HG02938 (cell line): ENCODE measurements around the gene IGLL1.
"Not testable (repeated sequence)": the region's sequence is repeated elsewhere in the genome, so short reads cannot be mapped to it uniquely, and the experiment has no call there.

Experiments
- ATAC-seq: cut with Tn5 transposase; IDR thresholded peaks from one replicate; pipeline ENCODE4 v1.9.1; 2021; ENCODE audit warnings: mild to moderate bottlenecking, moderate library complexity; ENCODE audit not compliant: unreplicated experiment

IGLL1 gene

DNA sequence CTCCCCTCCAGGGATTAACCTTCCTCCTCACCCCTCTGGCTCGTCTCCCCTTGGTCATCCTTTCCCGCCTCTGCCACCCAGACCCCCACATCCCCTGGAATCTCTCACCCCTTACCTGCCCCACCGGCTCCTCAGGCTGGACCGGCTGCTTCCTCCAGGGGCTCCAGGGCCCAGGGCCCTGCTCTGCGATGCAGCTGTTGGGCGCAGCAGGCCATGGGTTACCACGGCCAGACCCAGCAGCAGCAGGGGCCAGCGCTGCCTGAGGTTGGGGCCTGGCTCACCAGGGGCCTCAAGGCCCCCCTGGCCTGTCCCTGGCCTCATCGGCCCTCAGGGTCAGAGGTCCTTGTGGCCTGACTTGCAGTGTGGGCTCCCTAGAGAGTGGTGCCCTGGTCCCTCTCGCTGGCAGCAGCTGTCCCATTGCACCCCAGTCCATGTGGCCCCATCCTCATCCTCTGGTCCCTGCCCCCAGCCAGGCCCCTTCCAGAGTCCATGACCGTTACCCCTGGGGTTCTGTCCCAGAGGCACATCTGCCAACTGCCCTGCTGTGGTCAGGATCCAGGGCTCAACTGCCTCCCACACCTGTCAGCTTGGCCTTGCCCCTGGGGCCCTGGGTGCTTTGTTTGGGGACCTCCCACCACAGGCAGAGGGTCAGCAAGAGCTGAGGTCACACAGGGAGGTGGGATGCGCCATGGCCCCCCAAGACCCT, at the start of gene IGLL1:
Gene IGLL1 (minus strand): TSS at position 421 of the 706 bp plus-strand sequence. CDS start 100 bp downstream, at position 321.
- no peak for ATAC-seq

DNA sequence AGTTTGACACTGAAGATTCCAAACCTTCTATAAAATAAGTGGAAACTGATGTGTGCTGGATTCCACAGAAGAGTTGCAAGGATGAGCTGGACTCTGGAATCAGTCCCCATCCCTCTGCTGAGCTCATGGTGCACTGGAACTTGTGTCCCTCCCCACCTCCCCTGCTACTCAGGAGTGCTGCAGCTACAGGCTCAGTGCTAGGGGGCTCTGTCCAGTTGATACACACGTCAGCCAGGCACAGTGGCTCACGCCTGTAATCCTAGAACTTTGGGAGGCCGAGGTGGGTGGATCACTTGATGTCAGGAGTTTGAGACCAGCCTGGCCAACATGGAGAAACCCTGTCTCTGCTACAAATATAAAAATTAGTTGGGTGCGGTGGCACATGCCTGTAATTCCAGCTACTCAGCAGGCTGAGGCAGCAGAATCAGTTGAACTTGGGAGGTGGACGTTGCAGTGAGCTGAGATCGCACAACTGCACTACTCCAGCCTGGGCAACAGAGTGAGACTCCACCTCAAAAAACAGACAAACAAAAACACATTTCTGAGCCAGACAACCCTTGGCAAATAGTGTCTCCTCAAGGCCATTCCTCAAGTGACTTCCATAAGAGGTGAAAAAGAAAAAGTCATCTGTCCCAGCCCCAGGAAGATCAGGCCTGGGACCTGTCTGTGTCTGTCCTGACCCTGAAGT, 48.1 kb upstream of the IGLL1 start:
- ATAC-seq: not testable (repeated sequence)

DNA sequence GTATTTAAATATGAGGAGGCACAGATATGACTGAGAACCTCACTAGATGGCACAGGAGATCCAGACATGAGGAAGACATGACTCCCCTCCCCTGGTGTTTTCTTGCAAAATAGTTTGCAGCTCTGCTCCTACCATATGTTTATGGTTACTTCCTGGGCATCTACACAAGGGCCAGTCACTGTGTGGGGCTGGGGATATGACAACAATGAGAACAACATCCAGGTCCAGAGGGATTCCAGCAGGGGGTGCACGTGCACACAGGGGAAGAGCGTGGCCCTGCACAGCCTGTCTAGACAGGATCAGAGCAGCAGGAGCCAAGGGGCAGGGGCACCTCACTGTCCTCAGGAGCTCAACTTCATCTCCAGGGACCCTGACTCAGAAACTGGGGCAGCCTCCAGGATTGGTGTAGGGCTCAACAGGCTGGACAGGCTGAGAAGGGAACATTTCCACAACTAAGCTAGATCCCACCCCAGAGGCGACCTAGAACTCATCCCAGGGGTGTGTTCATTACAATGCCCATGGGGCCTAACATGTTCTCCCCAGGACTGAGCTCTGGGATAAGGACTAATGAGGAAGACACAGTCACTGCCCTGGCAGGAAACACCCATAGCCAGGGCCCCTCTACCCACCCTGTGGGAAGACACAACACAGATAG, 47.4 kb upstream of the IGLL1 start:
- ATAC-seq: not testable (repeated sequence)

DNA sequence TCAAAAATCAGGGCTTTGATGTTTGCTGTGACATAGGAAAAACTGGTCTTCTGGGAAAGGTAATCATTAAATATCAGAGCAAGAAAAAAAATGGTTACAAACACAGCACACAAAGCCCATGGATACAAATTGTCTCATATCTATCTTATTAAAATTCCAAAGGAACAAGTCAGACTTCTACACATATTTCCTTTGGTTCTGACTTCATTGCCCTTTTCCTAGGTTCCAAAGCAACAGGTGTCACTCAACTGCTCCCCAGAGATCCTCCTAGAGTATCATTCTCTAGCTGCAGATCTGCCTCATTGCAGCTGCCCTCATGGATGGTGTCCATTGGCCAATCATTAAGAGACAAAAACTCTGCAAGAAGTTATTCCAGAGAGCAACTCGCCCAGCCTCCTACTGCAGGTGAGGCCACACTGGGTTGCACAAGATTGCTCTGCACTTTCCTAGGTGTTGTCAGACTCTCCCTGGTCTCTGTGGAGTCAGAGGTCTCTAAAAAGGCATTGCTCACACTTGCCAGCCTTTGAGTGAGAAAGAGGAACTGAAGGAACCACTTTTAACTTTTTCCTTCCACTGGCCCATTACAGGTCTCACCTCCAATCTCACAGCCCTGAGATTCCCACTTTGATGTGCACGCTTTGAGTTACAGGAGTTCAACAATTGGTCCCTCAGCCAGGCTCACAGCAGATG, 46.3 kb upstream of the IGLL1 start:
- ATAC-seq: no peak

- no peak for ATAC-seq
These were observed 42.5 kb upstream of the IGLL1 start for GRCh38 chr22:23622634-23623033.

- ATAC-seq: not testable (repeated sequence)
These were observed 41.8 kb upstream of the IGLL1 start for GRCh38 chr22:23621916-23622315.

GRCh38 chr22:23621082-23621780, 41.1 kb upstream of the IGLL1 start:
- ATAC-seq: no peak

DNA sequence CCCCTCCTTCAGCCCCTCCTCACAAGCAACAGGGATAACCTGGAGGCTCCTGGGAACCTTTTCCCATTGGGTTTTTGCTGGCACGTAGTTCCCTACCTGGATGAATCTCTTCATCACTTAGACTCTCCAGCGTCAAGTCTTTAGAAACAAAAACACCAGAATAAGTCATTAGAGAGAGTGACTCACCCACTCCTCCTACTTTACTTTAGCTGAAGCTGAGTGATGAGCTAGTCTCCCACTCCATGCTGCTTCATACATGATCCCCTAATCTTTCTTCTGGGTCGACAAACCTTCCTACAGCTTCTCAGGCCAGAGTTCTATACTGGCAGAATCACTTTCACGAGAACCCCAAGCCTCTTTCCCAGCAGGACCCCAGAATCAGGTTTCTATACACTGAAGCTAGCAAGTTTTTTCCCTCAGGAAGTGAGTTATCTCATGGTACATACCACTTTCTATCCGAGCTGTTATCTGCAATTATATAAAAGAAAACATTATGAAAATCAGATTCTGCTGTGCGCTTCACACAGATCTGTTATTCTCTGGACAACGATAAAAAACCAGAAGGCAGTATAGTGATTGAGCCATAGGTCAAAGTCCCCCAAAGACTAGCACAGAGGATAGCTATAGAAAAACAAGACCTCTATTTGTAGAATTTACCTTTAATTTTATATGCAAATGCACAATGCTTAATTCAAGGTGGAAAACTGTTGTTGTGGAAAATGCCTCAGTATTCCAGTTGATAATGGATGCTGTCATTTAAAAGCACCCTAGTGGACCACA, 33.3 kb upstream of the IGLL1 start:
- ATAC-seq: no peak

DNA sequence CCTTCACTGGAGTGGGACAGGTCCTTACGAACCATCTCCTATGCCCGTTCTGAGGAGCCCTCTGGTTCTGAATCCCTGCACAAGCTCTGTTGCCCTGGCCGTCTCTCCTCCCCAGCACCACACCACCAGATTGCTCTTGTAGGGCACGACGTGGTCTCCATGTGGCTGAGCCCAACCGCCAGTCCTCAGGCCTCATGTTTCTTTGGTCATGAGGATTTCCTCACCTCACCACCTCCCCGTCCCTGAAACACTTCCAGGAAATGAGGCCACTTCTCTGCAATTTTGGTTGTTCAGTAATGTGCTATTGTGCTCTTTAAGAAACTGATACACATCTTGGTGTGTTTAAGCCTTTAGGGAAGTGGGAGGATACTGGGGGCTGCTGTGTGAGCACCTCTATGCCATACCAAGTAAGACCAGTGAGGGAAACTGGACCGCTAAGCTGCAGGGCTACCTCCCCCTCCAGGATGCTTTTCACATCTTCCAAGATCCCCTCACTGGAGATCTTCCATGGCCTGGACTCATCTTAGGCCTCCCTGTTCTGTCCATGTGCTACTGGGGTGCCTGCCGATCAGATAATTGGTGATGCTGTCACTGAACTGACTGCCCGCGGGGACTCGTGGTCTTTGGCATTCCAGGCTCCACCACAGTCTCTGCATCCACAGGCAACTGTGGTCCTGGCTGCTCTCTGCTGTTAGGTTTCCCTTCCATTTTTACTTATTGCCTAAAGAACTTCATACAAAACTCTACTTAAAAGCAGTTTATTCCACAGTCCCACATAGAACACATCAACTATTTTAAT, 30.1 kb upstream of the IGLL1 start:
- no peak for ATAC-seq

GRCh38 chr22:23608583-23608982, 28.5 kb upstream of the IGLL1 start:
- ATAC-seq: no peak

DNA sequence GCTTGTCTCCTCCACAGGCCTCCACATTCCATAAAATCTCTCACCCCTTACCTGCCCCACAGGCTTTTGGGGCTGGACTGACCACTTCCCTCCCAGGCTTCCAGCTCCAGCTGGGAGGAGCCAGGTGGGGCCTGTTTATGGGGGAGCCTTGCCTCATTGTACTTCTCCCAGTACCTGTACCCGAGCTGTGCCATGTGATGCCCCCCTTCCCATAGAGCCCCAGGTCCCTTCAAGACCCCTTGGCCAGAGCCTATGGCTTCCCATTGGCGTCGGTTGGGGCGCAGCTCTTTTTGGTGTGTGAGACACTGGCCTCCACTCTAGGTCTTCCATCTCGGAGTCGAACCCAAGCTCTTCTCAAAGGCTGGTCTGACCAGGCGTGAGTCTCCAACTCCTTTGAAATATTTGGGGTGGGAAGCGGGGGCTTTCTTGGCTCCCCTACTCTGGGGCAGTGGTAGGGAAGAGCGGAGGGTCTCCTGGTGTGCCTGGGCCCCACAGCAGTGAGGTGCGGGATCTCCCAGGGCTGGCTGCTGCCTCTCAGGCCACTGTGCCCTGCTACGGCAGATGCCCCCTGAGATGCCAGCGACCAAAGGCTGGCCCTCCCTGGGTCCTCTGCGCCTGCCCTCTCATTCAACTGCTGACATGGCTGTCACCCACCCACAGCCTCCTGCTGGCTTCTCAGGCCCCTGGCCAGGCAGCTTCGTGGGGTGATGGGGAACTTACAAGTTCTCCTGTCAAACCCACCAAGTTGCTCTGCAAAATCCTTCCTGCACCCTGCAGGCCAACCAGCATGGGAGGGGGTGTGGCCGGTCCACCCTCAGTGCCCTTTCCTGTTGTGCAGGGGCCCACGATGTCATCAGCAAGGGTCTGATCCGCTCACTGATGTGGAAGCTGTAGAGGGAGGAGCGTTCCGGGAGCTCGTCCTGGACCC, 26.4 kb upstream of the IGLL1 start:
- no peak for ATAC-seq

GRCh38 chr22:23604939-23605712, 25.0 kb upstream of the IGLL1 start:
- no peak for ATAC-seq

- ATAC-seq: no peak
These were observed 23.2 kb upstream of the IGLL1 start for GRCh38 chr22:23603266-23603665.

- no peak for ATAC-seq
These were observed 18.9 kb upstream of the IGLL1 start for GRCh38 chr22:23598805-23599518.

DNA sequence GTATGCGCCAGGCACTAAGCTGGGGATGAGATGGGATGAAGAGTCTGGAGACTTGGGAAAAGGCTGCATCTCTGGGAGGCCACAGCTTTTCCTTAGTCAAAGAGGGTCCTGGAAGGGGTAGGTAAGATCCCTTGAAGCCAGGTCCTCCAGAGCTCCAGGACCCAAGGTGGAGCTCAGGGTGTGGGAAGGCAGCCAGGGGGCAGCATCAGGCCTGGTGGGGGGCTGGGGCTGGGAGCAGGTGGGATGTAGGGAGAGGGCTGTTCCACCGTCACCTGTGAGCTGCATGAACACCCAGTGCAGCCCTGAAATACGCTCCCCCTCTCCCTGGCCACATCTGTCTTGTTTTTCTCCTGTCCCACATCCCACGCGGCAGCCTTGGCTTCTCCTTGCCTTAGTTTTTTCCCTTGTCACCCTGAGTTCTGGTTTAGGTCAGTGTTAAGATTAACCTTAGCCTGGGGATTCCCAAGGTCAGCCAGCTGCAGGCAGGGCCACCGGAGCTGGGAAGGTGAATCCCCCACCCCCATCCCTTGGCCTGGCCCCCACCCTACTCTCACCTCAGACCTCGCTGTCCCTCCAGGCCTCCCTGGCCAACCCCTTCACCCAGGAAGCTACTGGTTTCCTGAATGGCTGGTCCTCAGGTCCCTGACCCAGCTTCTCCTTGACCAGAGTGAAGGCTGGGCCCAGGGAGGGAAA, 17.6 kb upstream of the IGLL1 start:
- not testable (repeated sequence) for ATAC-seq

- ATAC-seq: not testable (repeated sequence)
These were observed 15.8 kb upstream of the IGLL1 start for GRCh38 chr22:23595904-23596303.
